HepG2 (cell line): ENCODE results near the gene PTPRH. TPM values are rescaled to one million over a fixed set of nuclear protein-coding genes. Genes with fewer than 3 reads are reported as not detected.
A peak's percentile ranks its signal among the peaks of the same experiment; 100 is the strongest.

Experiments
- BCL6 ChIP-seq: IDR thresholded peaks from 2 replicates; pipeline ENCODE4 v1.6.1; 2016; ENCODE audit warnings: missing genetic modification reagents, missing compliant biosample characterization
- EHMT2 ChIP-seq: fragments of 200-600 bp; sonication (generic); IDR thresholded peaks from 2 replicates; pipeline ENCODE4 v1.7.0; 2017; ENCODE audit warnings: antibody characterized with exemption, low read depth, low read length, borderline replicate concordance
- GTF3A ChIP-seq: sonication (generic); formaldehyde crosslinking; conservative IDR thresholded peaks from 2 replicates; pipeline ENCODE4 v1.4.0; 2020; ENCODE audit warnings: mild to moderate bottlenecking, missing genetic modification reagents
- HIC2 ChIP-seq: sonication (generic); formaldehyde crosslinking; IDR thresholded peaks from 2 replicates; pipeline ENCODE4 v1.9.0; 2022; ENCODE audit warnings: low read depth, missing genetic modification reagents
- KLF13 ChIP-seq: sonication (generic); formaldehyde crosslinking; IDR thresholded peaks from 2 replicates; pipeline ENCODE4 v1.4.0; 2020; ENCODE audit warnings: mild to moderate bottlenecking, missing genetic modification reagents
- MTA3 ChIP-seq: sonication (generic); formaldehyde crosslinking; IDR thresholded peaks from 2 replicates; pipeline ENCODE4 v1.4.0; 2020; ENCODE audit warnings: missing genetic modification reagents
- NFE2L1 ChIP-seq: sonication (generic); formaldehyde crosslinking; IDR thresholded peaks from 2 replicates; pipeline ENCODE4 v1.4.0; 2020; ENCODE audit warnings: missing genetic modification reagents, mild to moderate bottlenecking, borderline replicate concordance
- RARG ChIP-seq: sonication (generic); formaldehyde crosslinking; IDR thresholded peaks from 2 replicates; pipeline ENCODE4 v1.4.0; 2020; ENCODE audit warnings: low read depth, mild to moderate bottlenecking, missing genetic modification reagents
- RERE ChIP-seq: IDR thresholded peaks from 2 replicates; pipeline ENCODE4 v1.6.1; 2016; ENCODE audit warnings: low read depth, missing genetic modification reagents, missing compliant biosample characterization
- SMARCC2 ChIP-seq: fragments of 450-650 bp; IDR thresholded peaks from 2 replicates; pipeline ENCODE4 v1.6.1; 2017; ENCODE audit warnings: antibody characterized with exemption, mild to moderate bottlenecking
- ZBTB10 ChIP-seq: sonication (generic); formaldehyde crosslinking; IDR thresholded peaks from 2 replicates; pipeline ENCODE4 v1.4.0; 2020; ENCODE audit warnings: missing genetic modification reagents, borderline replicate concordance
- ZEB1 ChIP-seq: IDR thresholded peaks from 2 replicates; pipeline ENCODE4 v1.6.1; 2012; ENCODE audit warnings: mild to moderate bottlenecking, low read depth, inconsistent platforms; ENCODE audit not compliant: insufficient replicate concordance
- ZFP36 ChIP-seq: fragments of 150-350 bp; IDR thresholded peaks from 2 replicates; pipeline ENCODE4 v1.6.1; 2018; ENCODE audit warnings: borderline replicate concordance, low read length, low read depth; ENCODE audit not compliant: partially characterized antibody
- ZNF333 ChIP-seq: sonication (generic); formaldehyde crosslinking; IDR thresholded peaks from 2 replicates; pipeline ENCODE4 v1.4.0; 2020; ENCODE audit warnings: mild to moderate bottlenecking, missing genetic modification reagents, borderline replicate concordance
- ZNF367 ChIP-seq: sonication (generic); formaldehyde crosslinking; IDR thresholded peaks from 2 replicates; pipeline ENCODE4 v1.4.0; 2020; ENCODE audit warnings: missing genetic modification reagents, borderline replicate concordance
- ZNF382 ChIP-seq: sonication (generic); formaldehyde crosslinking; IDR thresholded peaks from 2 replicates; pipeline ENCODE4 v1.5.0; 2020; ENCODE audit warnings: missing genetic modification reagents, mild to moderate bottlenecking, borderline replicate concordance
- ZNF605 ChIP-seq: sonication (generic); formaldehyde crosslinking; IDR thresholded peaks from 2 replicates; pipeline ENCODE4 v1.8.0; 2022; ENCODE audit warnings: mild to moderate bottlenecking, missing genetic modification reagents
- ZNF713 ChIP-seq: sonication (generic); formaldehyde crosslinking; IDR thresholded peaks from 2 replicates; pipeline ENCODE4 v1.4.0; 2020; ENCODE audit warnings: mild to moderate bottlenecking, missing genetic modification reagents
- polyA plus RNA-seq, 8 experiments: library from polyadenylated mRNA; depleted of rRNA in 3 of 8; stranded (reverse) in 7 of 8; unstranded in 1 of 8; fragments of >200 nt; fragmentation: Illumina TruSeq in 4 of 8; extraction: Trizol in 4 of 8; gene quantifications; 2 replicates each; pipeline versions ENCODE4 v1.2.1 to v1.2.3, GENCODE V29; 2011 to 2016; ENCODE audit warnings: low read depth in 4 of 8, missing spikeins in 1 of 8, mixed read lengths in 1 of 8; ENCODE audit not compliant: insufficient read depth in 1 of 8
- total RNA-seq, 5 experiments: library from RNA; depleted of rRNA; stranded (reverse); fragments of >200 nt; fragmentation: Illumina TruSeq; extraction: Trizol; gene quantifications; 2 replicates each; pipeline ENCODE4 v1.2.3, GENCODE V29; 2016; ENCODE audit warnings: low read depth in 1 of 5

The PTPRH gene
- total and polyA plus RNA-seq, 2 of the 13 experiments (the other 11 are each of a cell fraction or from before 2014, with no cell fraction given): 14.7 to 125 TPM

GRCh38 chr19:55216461-55217198 lies 7.3 kb upstream of the PTPRH start (continued):
- TF ChIP-seq ZEB1: no peak
- TF ChIP-seq MTA3: peak; percentile 82; the same call in 1 of the 2 replicates
- no peak for TF ChIP-seq ZFP36
- no peak for TF ChIP-seq SMARCC2
- TF ChIP-seq RERE: peak; percentile 60; the same call in 1 of the 2 replicates
- TF ChIP-seq EHMT2: peak; percentile 86; the same call in 1 of the 2 replicates
- no peak; the same call in 1 of the 2 replicates for TF ChIP-seq KLF13
- no peak for TF ChIP-seq ZBTB10 (CRISPR knock-in tag)
- peak; percentile 64 for TF ChIP-seq BCL6 (CRISPR knock-in tag)
- TF ChIP-seq HIC2 (CRISPR knock-in tag): peak; percentile 7; the same call in 1 of the 2 replicates
- TF ChIP-seq ZNF333: peak; percentile 75
- TF ChIP-seq ZNF382 (CRISPR knock-in tag): no peak
- TF ChIP-seq GTF3A (CRISPR knock-in tag): 0 out of 2 replicates have a peak, but pooled peaks have one; percentile 35
- 0 out of 2 replicates have a peak, but pooled peaks have one; percentile 45 for TF ChIP-seq ZNF713 (CRISPR knock-in tag)
- peak; percentile 93; the same call in 1 of the 2 replicates for TF ChIP-seq RARG (CRISPR knock-in tag)
- TF ChIP-seq ZNF605 (CRISPR knock-in tag): peak; percentile 84
- TF ChIP-seq ZNF367 (CRISPR knock-in tag): peak; percentile 96; the same call in 1 of the 2 replicates
- TF ChIP-seq NFE2L1: peak; percentile 87; the same call in 1 of the 2 replicates
